Measurements from ENCODE around the gene HSD17B7. TPM values are rescaled to one million over a fixed set of nuclear protein-coding genes. Genes with fewer than 3 reads are reported as not detected.
A peak's percentile ranks its signal among the peaks of the same experiment; 100 is the strongest.
"Not testable (repeated sequence)": the region's sequence is repeated elsewhere in the genome, so short reads cannot be mapped to it uniquely, and the experiment has no call there.

HSD17B7 gene
- total and polyA plus RNA-seq, 2 of the 13 experiments (the other 11 are each of a cell fraction or from before 2014, with no cell fraction given) = 43.9 to 84.9 TPM

GRCh38 chr1:162746264-162746942, 44.1 kb upstream of the HSD17B7 start (continued):
- TF ChIP-seq ZNF792 (CRISPR knock-in tag; IDR thresholded peaks at IDR 0.05) (peak; percentile 58; the same call in 1 of the 2 replicates), ZNF350 (CRISPR knock-in tag; IDR thresholded peaks at IDR 0.05; ENCODE audit: borderline replicate concordance, low read depth) (peak; percentile 63; the same call in 1 of the 2 replicates), POGK (CRISPR knock-in tag; conservative IDR thresholded peaks at IDR 0.05) (peak; percentile 77), FOXP1 (CRISPR knock-in tag; IDR thresholded peaks at IDR 0.05) (peak; percentile 82; the same call in 1 of the 2 replicates), RXRA (CRISPR knock-in tag; IDR thresholded peaks at IDR 0.05) (peak; percentile 52; the same call in 1 of the 2 replicates), ZMYM2 (CRISPR knock-in tag; IDR thresholded peaks at IDR 0.05) (peak; percentile 54; the same call in 1 of the 2 replicates), ZNF772 (CRISPR knock-in tag; IDR thresholded peaks at IDR 0.05) (0 out of 2 replicates have a peak, but pooled peaks have one; percentile 42), ZNF816 (CRISPR knock-in tag; IDR thresholded peaks at IDR 0.05; ENCODE audit: borderline replicate concordance) (0 out of 2 replicates have a peak, but pooled peaks have one; percentile 60), ZNF614 (CRISPR knock-in tag; IDR thresholded peaks at IDR 0.05; ENCODE audit: borderline replicate concordance) (peak; percentile 65; the same call in 1 of the 2 replicates), FOXK1 (CRISPR knock-in tag; IDR thresholded peaks at IDR 0.05; ENCODE audit: borderline replicate concordance, low read depth) (peak; percentile 53; the same call in 1 of the 2 replicates), ZMYM3 (CRISPR knock-in tag; IDR thresholded peaks at IDR 0.05) (peak; percentile 72; the same call in 1 of the 2 replicates), HDAC1 (CRISPR knock-in tag; IDR thresholded peaks at IDR 0.05) (peak; percentile 83; the same call in 1 of the 2 replicates), PITX1 (CRISPR knock-in tag; IDR thresholded peaks at IDR 0.05) (peak; percentile 80; the same call in 1 of the 2 replicates), TFAP4 (IDR thresholded peaks at IDR 0.05; ENCODE audit: borderline replicate concordance, low read depth) (peak; percentile 31; the same call in 1 of the 2 replicates), CEBPG (CRISPR knock-in tag; IDR thresholded peaks at IDR 0.05) (peak; percentile 98), HNF4A (CRISPR knock-in tag; IDR thresholded peaks at IDR 0.05) (peak; percentile 69), HNF1B (CRISPR knock-in tag; IDR thresholded peaks at IDR 0.05) (0 out of 2 replicates have a peak, but pooled peaks have one; percentile 71), BCL6 (CRISPR knock-in tag; IDR thresholded peaks at IDR 0.05) (peak; percentile 90), ZNF761 (CRISPR knock-in tag; conservative IDR thresholded peaks at IDR 0.05) (peak; percentile 66; the same call in 1 of the 2 replicates), KDM6A (CRISPR knock-in tag; IDR thresholded peaks at IDR 0.05; ENCODE audit: low read depth) (peak; percentile 74)
- TF ChIP-seq FOXP1 (IDR thresholded peaks at IDR 0.05) = not testable (repeated sequence)
- TF ChIP-seq, protein P1, sequence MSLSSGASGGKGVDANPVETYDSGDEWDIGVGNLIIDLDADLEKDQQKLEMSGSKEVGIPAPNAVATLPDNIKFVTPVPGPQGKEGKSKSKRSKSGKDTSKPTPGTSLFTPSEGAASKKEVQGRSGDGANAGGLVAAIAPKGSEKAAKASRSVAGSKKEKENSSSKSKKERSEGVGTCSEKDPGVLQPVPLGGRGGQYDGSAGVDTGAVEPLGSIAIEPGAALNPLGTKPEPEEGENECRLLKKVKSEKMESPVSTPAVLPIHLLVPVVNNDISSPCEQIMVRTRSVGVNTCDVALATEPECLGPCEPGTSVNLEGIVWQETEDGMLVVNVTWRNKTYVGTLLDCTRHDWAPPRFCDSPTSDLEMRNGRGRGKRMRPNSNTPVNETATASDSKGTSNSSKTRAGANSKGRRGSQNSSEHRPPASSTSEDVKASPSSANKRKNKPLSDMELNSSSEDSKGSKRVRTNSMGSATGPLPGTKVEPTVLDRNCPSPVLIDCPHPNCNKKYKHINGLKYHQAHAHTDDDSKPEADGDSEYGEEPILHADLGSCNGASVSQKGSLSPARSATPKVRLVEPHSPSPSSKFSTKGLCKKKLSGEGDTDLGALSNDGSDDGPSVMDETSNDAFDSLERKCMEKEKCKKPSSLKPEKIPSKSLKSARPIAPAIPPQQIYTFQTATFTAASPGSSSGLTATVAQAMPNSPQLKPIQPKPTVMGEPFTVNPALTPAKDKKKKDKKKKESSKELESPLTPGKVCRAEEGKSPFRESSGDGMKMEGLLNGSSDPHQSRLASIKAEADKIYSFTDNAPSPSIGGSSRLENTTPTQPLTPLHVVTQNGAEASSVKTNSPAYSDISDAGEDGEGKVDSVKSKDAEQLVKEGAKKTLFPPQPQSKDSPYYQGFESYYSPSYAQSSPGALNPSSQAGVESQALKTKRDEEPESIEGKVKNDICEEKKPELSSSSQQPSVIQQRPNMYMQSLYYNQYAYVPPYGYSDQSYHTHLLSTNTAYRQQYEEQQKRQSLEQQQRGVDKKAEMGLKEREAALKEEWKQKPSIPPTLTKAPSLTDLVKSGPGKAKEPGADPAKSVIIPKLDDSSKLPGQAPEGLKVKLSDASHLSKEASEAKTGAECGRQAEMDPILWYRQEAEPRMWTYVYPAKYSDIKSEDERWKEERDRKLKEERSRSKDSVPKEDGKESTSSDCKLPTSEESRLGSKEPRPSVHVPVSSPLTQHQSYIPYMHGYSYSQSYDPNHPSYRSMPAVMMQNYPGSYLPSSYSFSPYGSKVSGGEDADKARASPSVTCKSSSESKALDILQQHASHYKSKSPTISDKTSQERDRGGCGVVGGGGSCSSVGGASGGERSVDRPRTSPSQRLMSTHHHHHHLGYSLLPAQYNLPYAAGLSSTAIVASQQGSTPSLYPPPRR (CRISPR knock-in tag; IDR thresholded peaks at IDR 0.05; ENCODE audit: borderline replicate concordance) = peak; percentile 88; the same call in 1 of the 2 replicates
